ENCODE data around the gene POLD1.
A peak's percentile ranks its signal among the peaks of the same experiment; 100 is the strongest.

Gene POLD1

GRCh38 chr19:50394017-50394416, 9.9 kb downstream of the POLD1 start:
- no peak for DNase-seq

- no peak for DNase-seq
These were observed 14.7 kb downstream of the POLD1 start for GRCh38 chr19:50398675-50399367.

GRCh38 chr19:50399368-50399745, 15.2 kb downstream of the POLD1 start:
- no peak for DNase-seq

- no peak for DNase-seq
These were observed 17.7 kb downstream of the POLD1 start for GRCh38 chr19:50401605-50402450.

GRCh38 chr19:50402544-50403301, 18.6 kb downstream of the POLD1 start:
- no peak for DNase-seq

GRCh38 chr19:50406156-50406820, 22.1 kb downstream of the POLD1 start:
- DNase-seq, result no peak

- no peak for DNase-seq
These were observed 22.7 kb downstream of the POLD1 start for GRCh38 chr19:50406829-50407228.

- no peak for DNase-seq
These were observed 25.2 kb downstream of the POLD1 start for GRCh38 chr19:50409347-50409746.

GRCh38 chr19:50410109-50410508, 26.0 kb downstream of the POLD1 start:
- no peak for DNase-seq

GRCh38 chr19:50412419-50412818, 28.3 kb downstream of the POLD1 start:
- no peak for DNase-seq

- no peak for DNase-seq
These were observed 28.9 kb downstream of the POLD1 start for GRCh38 chr19:50413096-50413495.

- no peak for DNase-seq
These were observed 29.4 kb downstream of the POLD1 start for GRCh38 chr19:50413531-50413930.

GRCh38 chr19:50414864-50415660, 30.9 kb downstream of the POLD1 start:
- DNase-seq, result peak; percentile 49

- no peak for DNase-seq
These were observed 31.5 kb downstream of the POLD1 start for GRCh38 chr19:50415661-50416033.

- DNase-seq, result no peak
These were observed 32.2 kb downstream of the POLD1 start for GRCh38 chr19:50416034-50416977.

GRCh38 chr19:50417111-50418081, 33.2 kb downstream of the POLD1 start:
- DNase-seq, result no peak

- no peak for DNase-seq
These were observed 34.3 kb downstream of the POLD1 start, which contains the start of gene SPIB for GRCh38 chr19:50418176-50419021. Gene SPIB (plus strand): TSS chr19:50418938. CDS start chr19:50418963, 25 bp downstream.

GRCh38 chr19:50419022-50419579, 35.0 kb downstream of the POLD1 start:
- no peak for DNase-seq
